PFSK-1 (cell line): ENCODE data around the gene PCDHGA4.

Experiments
- POLR2AphosphoS5 ChIP-seq: IDR thresholded peaks from 2 replicates; pipeline ENCODE4 v1.6.1; 2012; ENCODE audit warnings: low read depth, mild to moderate bottlenecking, control low read depth, low read length, moderate library complexity
- REST ChIP-seq, 2 experiments: IDR thresholded peaks; 2 replicates each; pipeline versions ENCODE4 v1.6.1 to v1.8.0; 2011 to 2012; ENCODE audit warnings: low read depth in 2 of 2, low read length in 2 of 2, control low read depth in 1 of 2, inconsistent platforms in 1 of 2, mild to moderate bottlenecking in 1 of 2, moderate library complexity in 1 of 2; ENCODE audit not compliant: insufficient read depth in 1 of 2
- SIN3A ChIP-seq: IDR thresholded peaks from 2 replicates; pipeline ENCODE4 v1.6.1; 2012; ENCODE audit warnings: mild to moderate bottlenecking, low read length, moderate library complexity, borderline replicate concordance; ENCODE audit not compliant: insufficient read depth
- TAF1 ChIP-seq: IDR thresholded peaks from 2 replicates; pipeline ENCODE4 v1.6.1; 2012; ENCODE audit warnings: low read length, control low read depth, borderline replicate concordance; ENCODE audit not compliant: insufficient read depth

- TF ChIP-seq SIN3A: no peak
- no peak for TF ChIP-seq REST (IDR thresholded peaks at IDR 0.05; ENCODE audit: insufficient read depth in 1 of 2, low read depth in 2 of 2, low read length in 2 of 2)
- no peak for TF ChIP-seq TAF1
- TF ChIP-seq POLR2AphosphoS5: no peak
Measured at GRCh38 chr5:141382469-141383294, 27.9 kb downstream of the PCDHGA4 start, which contains the start of gene PCDHGA7.
